GM12865 (cell line): Measurements from ENCODE around the gene NOD1.

Source experiments
- DNase-seq: peaks from one replicate; pipeline ENCODE4 v3.0.0; 2010; ENCODE audit warnings: low read depth
- H3K4me3 ChIP-seq: 2 replicates; pipeline ENCODE4 v1.5.1; 2011; ENCODE audit warnings: mild to moderate bottlenecking, low read depth, low read length, control low read depth
- TF ChIP-seq, protein P1 (sequence below): IDR thresholded peaks from 2 replicates; pipeline ENCODE4 v1.5.1; 2011; ENCODE audit warnings: low read length, control low read depth, low read depth, inconsistent platforms; ENCODE audit not compliant: insufficient read depth; ENCODE audit errors: missing control alignments

NOD1 gene

DNA sequence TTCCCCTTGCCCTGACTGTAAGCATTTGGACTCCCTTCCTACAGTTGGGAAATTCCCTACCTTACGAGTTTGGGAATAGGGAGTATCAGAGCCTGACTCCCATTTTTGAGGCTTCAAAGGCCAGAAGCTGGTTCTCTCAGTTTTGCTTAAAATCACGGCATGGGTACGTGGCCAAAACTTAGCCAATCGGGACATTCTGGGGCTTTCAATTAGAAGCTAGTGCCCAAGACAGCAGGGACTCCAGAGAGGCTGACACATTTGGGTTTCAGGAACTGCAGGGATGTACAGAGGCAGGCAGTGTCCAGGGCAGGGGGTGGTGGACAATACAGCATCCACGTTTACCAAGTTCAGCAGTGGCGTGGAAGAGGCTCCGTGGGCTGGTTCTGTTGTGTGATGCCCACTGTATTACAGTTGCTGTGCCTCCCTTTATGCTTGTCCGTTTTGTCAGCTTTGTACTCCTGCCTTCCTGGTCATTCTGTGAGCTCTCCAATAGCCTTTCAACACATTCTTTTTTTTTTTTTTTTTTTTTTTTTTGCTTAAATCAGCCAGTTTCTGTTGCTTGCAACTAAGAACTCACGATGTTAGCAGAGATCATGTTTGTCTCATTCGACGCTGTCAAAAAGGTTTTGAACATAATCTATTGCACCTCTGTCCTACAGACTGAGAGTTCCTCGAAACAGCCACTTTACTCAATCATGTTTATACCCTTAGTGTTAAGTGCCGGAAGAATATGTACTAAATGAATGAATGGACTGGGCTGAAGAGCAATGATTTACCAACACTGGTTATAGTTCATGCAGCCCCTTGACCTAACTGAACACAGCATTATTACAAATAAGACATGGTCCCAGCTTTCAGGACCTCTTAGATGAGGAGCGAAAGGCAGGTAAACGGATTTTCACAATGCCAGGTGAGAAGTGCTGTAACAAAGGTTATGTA, 25.0 kb upstream of the NOD1 start:
- peak overlapping the region; percentile 83 for H3K4me3 ChIP-seq
- TF ChIP-seq, protein P1, sequence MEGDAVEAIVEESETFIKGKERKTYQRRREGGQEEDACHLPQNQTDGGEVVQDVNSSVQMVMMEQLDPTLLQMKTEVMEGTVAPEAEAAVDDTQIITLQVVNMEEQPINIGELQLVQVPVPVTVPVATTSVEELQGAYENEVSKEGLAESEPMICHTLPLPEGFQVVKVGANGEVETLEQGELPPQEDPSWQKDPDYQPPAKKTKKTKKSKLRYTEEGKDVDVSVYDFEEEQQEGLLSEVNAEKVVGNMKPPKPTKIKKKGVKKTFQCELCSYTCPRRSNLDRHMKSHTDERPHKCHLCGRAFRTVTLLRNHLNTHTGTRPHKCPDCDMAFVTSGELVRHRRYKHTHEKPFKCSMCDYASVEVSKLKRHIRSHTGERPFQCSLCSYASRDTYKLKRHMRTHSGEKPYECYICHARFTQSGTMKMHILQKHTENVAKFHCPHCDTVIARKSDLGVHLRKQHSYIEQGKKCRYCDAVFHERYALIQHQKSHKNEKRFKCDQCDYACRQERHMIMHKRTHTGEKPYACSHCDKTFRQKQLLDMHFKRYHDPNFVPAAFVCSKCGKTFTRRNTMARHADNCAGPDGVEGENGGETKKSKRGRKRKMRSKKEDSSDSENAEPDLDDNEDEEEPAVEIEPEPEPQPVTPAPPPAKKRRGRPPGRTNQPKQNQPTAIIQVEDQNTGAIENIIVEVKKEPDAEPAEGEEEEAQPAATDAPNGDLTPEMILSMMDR, result no peak
- no peak for DNase-seq

GRCh38 chr7:30502470-30503251, 24.1 kb upstream of the NOD1 start:
- H3K4me3 ChIP-seq, result no peak overlapping the region
- no peak for DNase-seq

GRCh38 chr7:30501264-30501663, 22.7 kb upstream of the NOD1 start:
- H3K4me3 ChIP-seq, result no peak overlapping the region
- no peak for DNase-seq
- TF ChIP-seq, protein P1, result no peak

More at GRCh38 chr7:30502470-30503251, 24.1 kb upstream of the NOD1 start:
- TF ChIP-seq, protein P1, result no peak

- no peak for DNase-seq
- H3K4me3 ChIP-seq, result no peak overlapping the region
- TF ChIP-seq, protein P1, result no peak
These were observed 14.6 kb upstream of the NOD1 start for GRCh38 chr7:30493228-30493627.

- DNase-seq, result no peak
- TF ChIP-seq, protein P1, result no peak
- H3K4me3 ChIP-seq, result no peak overlapping the region
These were observed 12.8 kb upstream of the NOD1 start for GRCh38 chr7:30491417-30491816.

GRCh38 chr7:30487371-30487770, 8.8 kb upstream of the NOD1 start:
- H3K4me3 ChIP-seq, result no peak overlapping the region
- DNase-seq, result no peak
- TF ChIP-seq, protein P1, result no peak
